ENCODE results near the gene TMEM130.
A peak's percentile ranks its signal among the peaks of the same experiment; 100 is the strongest.

The TMEM130 gene

GRCh38 chr7:98841179-98841997 lies 28.4 kb downstream of the TMEM130 start:
- DNase-seq (ENCODE audit: low read depth): peak; percentile 59

- DNase-seq (ENCODE audit: low read depth): no peak
These were observed 29.1 kb downstream of the TMEM130 start for GRCh38 chr7:98840722-98841121.

- DNase-seq (ENCODE audit: low read depth): no peak
These were observed 29.7 kb downstream of the TMEM130 start for GRCh38 chr7:98840096-98840495.

- no peak for DNase-seq (ENCODE audit: low read depth)
These were observed 32.2 kb downstream of the TMEM130 start for GRCh38 chr7:98837630-98837972.

GRCh38 chr7:98836811-98837629 lies 32.8 kb downstream of the TMEM130 start:
- no peak for DNase-seq (ENCODE audit: low read depth)

- no peak for DNase-seq (ENCODE audit: low read depth)
These were observed 34.9 kb downstream of the TMEM130 start for GRCh38 chr7:98834949-98835348.

- DNase-seq (ENCODE audit: low read depth): no peak
These were observed 36.8 kb downstream of the TMEM130 start for GRCh38 chr7:98833022-98833421.

GRCh38 chr7:98831641-98832221 lies 38.1 kb downstream of the TMEM130 start:
- peak; percentile 30 for DNase-seq (ENCODE audit: low read depth)

GRCh38 chr7:98830972-98831548 lies 38.8 kb downstream of the TMEM130 start:
- DNase-seq (ENCODE audit: low read depth): no peak

GRCh38 chr7:98828368-98828767 lies 41.4 kb downstream of the TMEM130 start:
- no peak for DNase-seq (ENCODE audit: low read depth)

GRCh38 chr7:98827258-98827657 lies 42.6 kb downstream of the TMEM130 start:
- DNase-seq (ENCODE audit: low read depth): no peak

- DNase-seq (ENCODE audit: low read depth): no peak
These were observed 43.0 kb downstream of the TMEM130 start for GRCh38 chr7:98826811-98827231.

- no peak for DNase-seq (ENCODE audit: low read depth)
These were observed 43.4 kb downstream of the TMEM130 start for GRCh38 chr7:98826387-98826786.

- DNase-seq (ENCODE audit: low read depth): no peak
These were observed 46.6 kb downstream of the TMEM130 start for GRCh38 chr7:98823226-98823625.

GRCh38 chr7:98821348-98821747 lies 48.5 kb downstream of the TMEM130 start:
- no peak for DNase-seq (ENCODE audit: low read depth)

- DNase-seq (ENCODE audit: low read depth): no peak
These were observed 52.7 kb downstream of the TMEM130 start for GRCh38 chr7:98816967-98817710.

- DNase-seq (ENCODE audit: low read depth): no peak
These were observed 53.6 kb downstream of the TMEM130 start for GRCh38 chr7:98816241-98816640.

- no peak for DNase-seq (ENCODE audit: low read depth)
These were observed 54.5 kb downstream of the TMEM130 start for GRCh38 chr7:98815313-98815712.

- DNase-seq (ENCODE audit: low read depth): no peak
These were observed 58.5 kb downstream of the TMEM130 start for GRCh38 chr7:98811299-98811698.

GRCh38 chr7:98810153-98810802 lies 59.5 kb downstream of the TMEM130 start:
- DNase-seq (ENCODE audit: low read depth): no peak

GRCh38 chr7:98808751-98809460 lies 60.9 kb downstream of the TMEM130 start:
- no peak for DNase-seq (ENCODE audit: low read depth)
